Astrocyte (in vitro differentiated cells and primary cell): ENCODE measurements around the gene PIAS1. TPM values are rescaled to one million over a fixed set of nuclear protein-coding genes. Genes with fewer than 3 reads are reported as not detected.

Experiments used
- DNase-seq: peaks from one replicate; pipeline ENCODE4 v3.0.0-alpha.2; 2010; ENCODE audit warnings: low read depth
- FAIRE-seq: peaks from 2 replicates; lab custom pipeline; 2011; peaks lifted over from hg19 to GRCh38; lab: Jason Lieb, UNC
- H2AFZ ChIP-seq: 2 replicates; pipeline ENCODE4 v1.6.0; 2012; ENCODE audit warnings: low read depth, low read length, inconsistent platforms
- H3K27ac ChIP-seq: 2 replicates; pipeline ENCODE4 v1.5.1; 2011; ENCODE audit warnings: low read depth, low read length, inconsistent platforms
- H3K27me3 ChIP-seq: 2 replicates; pipeline ENCODE4 v1.6.0; 2011; ENCODE audit warnings: low read length, inconsistent platforms; ENCODE audit not compliant: insufficient read depth
- H3K36me3 ChIP-seq: 2 replicates; pipeline ENCODE4 v1.5.1; 2011; ENCODE audit warnings: low read length, inconsistent platforms; ENCODE audit not compliant: insufficient read depth
- H3K4me1 ChIP-seq: 2 replicates; pipeline ENCODE4 v1.5.1; 2011; ENCODE audit warnings: low read length, inconsistent platforms; ENCODE audit not compliant: insufficient read depth
- H3K4me2 ChIP-seq: 2 replicates; pipeline ENCODE4 v1.6.0; 2012; ENCODE audit warnings: low read length, inconsistent platforms
- H3K4me3 ChIP-seq: 2 replicates; pipeline ENCODE4 v1.5.1; 2011; ENCODE audit warnings: low read depth, mild to moderate bottlenecking, low read length, inconsistent platforms; ENCODE audit not compliant: insufficient read depth
- H3K79me2 ChIP-seq: 2 replicates; pipeline ENCODE4 v1.6.0; 2012; ENCODE audit warnings: mild to moderate bottlenecking, low read length, inconsistent platforms; ENCODE audit not compliant: insufficient read depth
- H3K9ac ChIP-seq: 2 replicates; pipeline ENCODE4 v1.6.0; 2012; ENCODE audit warnings: mild to moderate bottlenecking, low read length, inconsistent platforms
- H3K9me3 ChIP-seq: 2 replicates; pipeline ENCODE4 v1.5.1; 2012; ENCODE audit warnings: low read depth, mild to moderate bottlenecking, low read length, inconsistent platforms; ENCODE audit not compliant: insufficient read depth
- H4K20me1 ChIP-seq: 2 replicates; pipeline ENCODE4 v1.6.0; 2012; ENCODE audit warnings: low read length, inconsistent platforms; ENCODE audit not compliant: insufficient read depth
- H3K27ac Mint-ChIP-seq: one replicate; pipeline ENCODE4 v1.8.0; 2021; ENCODE audit warnings: mild to moderate bottlenecking, mixed read lengths; ENCODE audit not compliant: unreplicated experiment
- H3K27me3 Mint-ChIP-seq: one replicate; pipeline ENCODE4 v1.8.0; 2021; ENCODE audit warnings: low read depth, mixed read lengths; ENCODE audit not compliant: unreplicated experiment
- H3K36me3 Mint-ChIP-seq: one replicate; pipeline ENCODE4 v1.8.0; 2021; ENCODE audit warnings: low read depth, mixed read lengths; ENCODE audit not compliant: unreplicated experiment
- H3K4me1 Mint-ChIP-seq: one replicate; pipeline ENCODE4 v1.8.0; 2021; ENCODE audit warnings: low read depth, mixed read lengths; ENCODE audit not compliant: unreplicated experiment
- H3K4me3 Mint-ChIP-seq: one replicate; pipeline ENCODE4 v1.8.0; 2021; ENCODE audit warnings: mild to moderate bottlenecking, moderate library complexity, mixed read lengths; ENCODE audit not compliant: unreplicated experiment
- H3K9me3 Mint-ChIP-seq: one replicate; pipeline ENCODE4 v1.8.0; 2021; ENCODE audit warnings: mild to moderate bottlenecking, mixed read lengths; ENCODE audit not compliant: unreplicated experiment
- CTCF ChIP-seq: IDR thresholded peaks from 2 replicates; pipeline ENCODE4 v1.5.1; 2011; ENCODE audit warnings: low read depth, mild to moderate bottlenecking, inconsistent platforms, low read length, moderate library complexity; ENCODE audit not compliant: insufficient read depth
- EZH2 ChIP-seq: IDR thresholded peaks from 2 replicates; pipeline ENCODE4 v1.6.1; 2012; ENCODE audit warnings: mild to moderate bottlenecking, low read length, inconsistent platforms; ENCODE audit not compliant: insufficient read depth
- total RNA-seq: library from RNA; stranded (reverse); gene quantifications from 2 replicates; pipeline ENCODE4 v1.2.1, GENCODE V29; 2021

PIAS1 gene
- total RNA-seq, 1 donor from 2014 or later: 30.2 TPM

- Histone ChIP-seq H3K9ac (no peak overlapping the region), H3K4me1 (no peaks in the 10 kb centered on the region), H3K79me2 (peaks cover 3% of the 10 kb centered on the region), H4K20me1 (peaks cover 16% of the 10 kb centered on the region), H3K4me3 (no peak overlapping the region), H3K9me3 (no peaks in the 10 kb centered on the region), H2AFZ (no peak overlapping the region), H3K4me2 (no peak overlapping the region), H3K27me3 (no peaks in the 10 kb centered on the region), H3K27ac (no peak overlapping the region), H3K36me3 (no peaks in the 10 kb centered on the region)
- H3K36me3 Mint-ChIP-seq: peaks cover 3% of the 10 kb centered on the region
- FAIRE-seq (no peak), DNase-seq (no peak)
- H3K4me3 Mint-ChIP-seq: no peak overlapping the region
- no peaks in the 10 kb centered on the region for H3K9me3 Mint-ChIP-seq
- H3K27me3 Mint-ChIP-seq: no peaks in the 10 kb centered on the region
- peaks cover 7% of the 10 kb centered on the region for H3K4me1 Mint-ChIP-seq
- TF ChIP-seq CTCF: no peak
- no peak for TF ChIP-seq EZH2
- no peak overlapping the region for H3K27ac Mint-ChIP-seq
Observed at GRCh38 chr15:68143129-68143528, 89.0 kb downstream of the PIAS1 start.

GRCh38 chr15:68143785-68144184 lies 89.7 kb downstream of the PIAS1 start:
- H3K9me3 Mint-ChIP-seq: no peaks in the 10 kb centered on the region
- H2AFZ ChIP-seq: no peak overlapping the region
- DNase-seq (no peak), FAIRE-seq (no peak)
- no peak overlapping the region for H3K4me2 ChIP-seq
- no peaks in the 10 kb centered on the region for H3K27me3 ChIP-seq
- H3K36me3 ChIP-seq: no peaks in the 10 kb centered on the region
- no peak overlapping the region for H3K4me3 ChIP-seq
- H3K4me3 Mint-ChIP-seq: no peak overlapping the region
- H3K36me3 Mint-ChIP-seq: peaks cover 3% of the 10 kb centered on the region
- peaks cover 3% of the 10 kb centered on the region for H3K79me2 ChIP-seq
- H3K27ac ChIP-seq: no peak overlapping the region
- peaks cover 1% of the 10 kb centered on the region for H3K4me1 ChIP-seq
- peaks cover 7% of the 10 kb centered on the region for H3K4me1 Mint-ChIP-seq
- no peaks in the 10 kb centered on the region for H3K9me3 ChIP-seq
- no peak for TF ChIP-seq CTCF
- TF ChIP-seq EZH2: no peak
- no peaks in the 10 kb centered on the region for H3K27me3 Mint-ChIP-seq
- peaks cover 15% of the 10 kb centered on the region for H4K20me1 ChIP-seq
- no peak overlapping the region for H3K9ac ChIP-seq
- no peak overlapping the region for H3K27ac Mint-ChIP-seq

GRCh38 chr15:68145706-68146105 lies 91.6 kb downstream of the PIAS1 start:
- Histone ChIP-seq H3K9me3 (no peaks in the 10 kb centered on the region), H3K4me2 (no peak overlapping the region), H3K9ac (no peak overlapping the region), H2AFZ (no peak overlapping the region), H3K27me3 (no peaks in the 10 kb centered on the region), H3K4me3 (no peak overlapping the region), H4K20me1 (peaks cover 12% of the 10 kb centered on the region), H3K79me2 (no peaks in the 10 kb centered on the region), H3K36me3 (no peaks in the 10 kb centered on the region), H3K4me1 (peaks cover 3% of the 10 kb centered on the region), H3K27ac (no peak overlapping the region)
- no peak for FAIRE-seq
- no peak overlapping the region for H3K4me3 Mint-ChIP-seq
- no peak overlapping the region for H3K27ac Mint-ChIP-seq
- TF ChIP-seq EZH2 (no peak), CTCF (no peak)
- no peaks in the 10 kb centered on the region for H3K27me3 Mint-ChIP-seq
- H3K36me3 Mint-ChIP-seq: peaks cover 3% of the 10 kb centered on the region
- H3K4me1 Mint-ChIP-seq: peaks cover 10% of the 10 kb centered on the region
- H3K9me3 Mint-ChIP-seq: no peaks in the 10 kb centered on the region
- DNase-seq: no peak
